Measurements from ENCODE around the gene NUP85.
"Not testable (repeated sequence)": the region's sequence is repeated elsewhere in the genome, so short reads cannot be mapped to it uniquely, and the experiment has no call there.

DNA sequence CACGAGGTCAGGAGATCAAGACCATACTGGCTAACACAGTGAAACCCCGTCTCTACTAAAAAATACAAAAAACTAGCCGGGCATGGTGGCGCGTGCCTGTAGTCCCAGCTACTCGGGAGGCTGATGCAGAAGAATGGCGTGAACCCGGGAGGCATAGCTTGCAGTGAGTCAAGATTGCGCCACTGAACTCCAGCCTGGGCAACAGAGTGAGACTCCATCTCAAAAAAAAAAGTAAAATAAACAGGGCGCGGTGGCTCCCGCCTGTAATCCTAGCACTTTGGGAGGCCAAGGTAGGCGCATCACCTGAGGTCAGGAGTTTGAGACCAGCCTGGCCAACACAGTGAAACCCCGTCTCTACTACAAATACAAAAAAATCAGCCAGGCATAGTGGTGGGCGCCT lies 40.9 kb upstream of the NUP85 start:
- TF ChIP-seq, protein P1, sequence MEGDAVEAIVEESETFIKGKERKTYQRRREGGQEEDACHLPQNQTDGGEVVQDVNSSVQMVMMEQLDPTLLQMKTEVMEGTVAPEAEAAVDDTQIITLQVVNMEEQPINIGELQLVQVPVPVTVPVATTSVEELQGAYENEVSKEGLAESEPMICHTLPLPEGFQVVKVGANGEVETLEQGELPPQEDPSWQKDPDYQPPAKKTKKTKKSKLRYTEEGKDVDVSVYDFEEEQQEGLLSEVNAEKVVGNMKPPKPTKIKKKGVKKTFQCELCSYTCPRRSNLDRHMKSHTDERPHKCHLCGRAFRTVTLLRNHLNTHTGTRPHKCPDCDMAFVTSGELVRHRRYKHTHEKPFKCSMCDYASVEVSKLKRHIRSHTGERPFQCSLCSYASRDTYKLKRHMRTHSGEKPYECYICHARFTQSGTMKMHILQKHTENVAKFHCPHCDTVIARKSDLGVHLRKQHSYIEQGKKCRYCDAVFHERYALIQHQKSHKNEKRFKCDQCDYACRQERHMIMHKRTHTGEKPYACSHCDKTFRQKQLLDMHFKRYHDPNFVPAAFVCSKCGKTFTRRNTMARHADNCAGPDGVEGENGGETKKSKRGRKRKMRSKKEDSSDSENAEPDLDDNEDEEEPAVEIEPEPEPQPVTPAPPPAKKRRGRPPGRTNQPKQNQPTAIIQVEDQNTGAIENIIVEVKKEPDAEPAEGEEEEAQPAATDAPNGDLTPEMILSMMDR (conservative IDR thresholded peaks at IDR 0.05 in 1 of 2, IDR thresholded peaks at IDR 0.05 in 1 of 2; ENCODE audit: extremely low read depth in 1 of 2, insufficient read depth in 1 of 2, low read depth in 1 of 2, low read length in 2 of 2), result not testable (repeated sequence)
- TF ChIP-seq EZH2 (IDR thresholded peaks at IDR 0.05; ENCODE audit: borderline replicate concordance, low read length), result not testable (repeated sequence)
